ENCODE results near the gene SCT.
A peak's percentile ranks its signal among the peaks of the same experiment; 100 is the strongest.

The SCT gene

DNA sequence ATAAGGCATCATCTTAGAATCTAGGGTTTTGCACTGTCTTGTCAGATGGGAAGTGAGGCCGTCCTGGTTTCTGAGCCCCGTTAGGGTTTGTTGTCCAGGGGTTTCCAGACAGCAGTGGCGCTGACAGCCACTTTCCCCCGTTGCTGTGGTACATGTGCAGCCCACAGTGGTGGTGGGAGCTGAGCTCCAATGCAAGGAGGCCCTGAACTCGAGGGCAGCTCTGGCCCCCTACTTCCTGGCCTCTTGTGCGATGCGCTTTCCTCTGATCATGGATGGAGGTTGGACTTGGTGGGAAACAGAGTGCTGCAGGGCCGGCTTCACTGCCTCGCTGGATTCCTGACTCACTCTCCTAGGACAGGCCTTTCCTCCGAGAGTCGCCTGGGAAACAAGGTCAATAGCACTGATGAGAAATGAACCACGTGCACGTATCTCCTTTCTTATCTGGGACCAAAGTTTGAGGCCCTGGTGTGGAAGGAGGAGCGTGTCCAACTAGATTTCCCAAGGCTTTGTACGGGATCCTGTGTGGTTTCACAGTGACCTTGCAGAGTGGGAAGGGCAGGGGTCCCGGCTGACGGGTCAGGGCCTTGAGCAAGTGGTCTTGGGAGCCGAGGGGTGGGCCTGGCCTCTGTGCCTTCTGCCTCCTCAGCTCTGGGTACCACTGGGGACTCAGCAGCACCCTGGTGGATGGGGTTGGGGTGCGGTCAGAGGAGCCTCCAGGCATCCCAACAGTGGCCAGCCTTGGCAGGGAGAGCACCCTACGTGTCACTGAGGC is 47.0 kb downstream of the SCT start:
- H3K4me3 Mint-ChIP-seq, result peak overlapping the region; percentile 15
- H3K27ac Mint-ChIP-seq, result peak overlapping the region; percentile 94
- no peaks in the 10 kb centered on the region for H3K9me3 Mint-ChIP-seq
- peaks cover 46% of the 10 kb centered on the region for H3K4me1 Mint-ChIP-seq (ENCODE audit: low read depth)
- DNase-seq, result no peak
- H3K27me3 Mint-ChIP-seq, result peaks cover 3% of the 10 kb centered on the region
- H3K36me3 Mint-ChIP-seq (ENCODE audit: low read depth), result peaks cover 74% of the 10 kb centered on the region

DNA sequence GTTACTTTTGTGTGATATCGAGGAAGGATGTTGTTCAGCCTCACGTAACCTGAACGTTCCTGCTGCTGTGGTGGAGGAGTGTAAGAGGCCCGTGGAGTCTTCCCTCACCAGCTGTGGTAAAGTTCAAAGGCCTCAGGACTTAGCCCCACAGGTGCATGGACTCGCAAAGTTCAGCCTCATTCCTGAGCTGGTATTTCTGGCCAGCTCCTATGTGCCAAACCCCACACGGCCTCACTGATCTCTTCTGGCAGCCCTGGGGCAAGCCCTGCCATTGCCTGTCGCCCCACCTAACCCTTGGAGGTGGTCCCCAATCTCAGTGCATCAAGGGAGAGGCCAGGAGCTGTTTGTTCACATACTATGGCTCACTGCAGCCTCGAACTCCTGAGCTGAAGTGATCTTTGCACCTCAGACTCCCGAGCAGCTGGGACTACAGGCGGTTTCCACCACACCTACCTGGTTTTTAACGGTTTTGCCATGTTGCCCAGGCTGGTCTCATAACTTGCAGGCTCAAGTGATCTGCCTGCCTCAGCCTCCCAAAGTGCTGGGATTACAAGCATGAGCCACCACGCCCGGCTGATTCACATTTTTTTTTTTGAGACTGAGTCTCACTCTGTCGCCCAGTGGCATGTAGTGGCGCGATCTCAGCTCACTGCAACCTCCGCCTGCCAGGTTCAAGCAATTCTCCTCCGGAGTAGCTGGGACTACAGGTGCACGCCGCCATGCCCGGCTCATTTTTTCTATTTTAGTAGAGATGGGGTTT is 48.5 kb downstream of the SCT start:
- peaks cover 56% of the 10 kb centered on the region for H3K4me1 Mint-ChIP-seq (ENCODE audit: low read depth)
- H3K4me3 Mint-ChIP-seq, result peak overlapping the region; percentile 91
- H3K27me3 Mint-ChIP-seq, result peaks cover 8% of the 10 kb centered on the region
- peak overlapping the region; percentile 94 for H3K27ac Mint-ChIP-seq
- H3K9me3 Mint-ChIP-seq, result no peaks in the 10 kb centered on the region
- no peak for DNase-seq
- H3K36me3 Mint-ChIP-seq (ENCODE audit: low read depth), result peaks cover 64% of the 10 kb centered on the region

GRCh38 chr11:577611-577894 is 49.4 kb downstream of the SCT start:
- peaks cover 58% of the 10 kb centered on the region for H3K4me1 Mint-ChIP-seq (ENCODE audit: low read depth)
- H3K36me3 Mint-ChIP-seq (ENCODE audit: low read depth), result peaks cover 56% of the 10 kb centered on the region
- peak overlapping the region; percentile 91 for H3K4me3 Mint-ChIP-seq
- DNase-seq, result no peak
- H3K9me3 Mint-ChIP-seq, result no peaks in the 10 kb centered on the region
- peaks cover 8% of the 10 kb centered on the region for H3K27me3 Mint-ChIP-seq
- H3K27ac Mint-ChIP-seq, result peak overlapping the region; percentile 94

DNA sequence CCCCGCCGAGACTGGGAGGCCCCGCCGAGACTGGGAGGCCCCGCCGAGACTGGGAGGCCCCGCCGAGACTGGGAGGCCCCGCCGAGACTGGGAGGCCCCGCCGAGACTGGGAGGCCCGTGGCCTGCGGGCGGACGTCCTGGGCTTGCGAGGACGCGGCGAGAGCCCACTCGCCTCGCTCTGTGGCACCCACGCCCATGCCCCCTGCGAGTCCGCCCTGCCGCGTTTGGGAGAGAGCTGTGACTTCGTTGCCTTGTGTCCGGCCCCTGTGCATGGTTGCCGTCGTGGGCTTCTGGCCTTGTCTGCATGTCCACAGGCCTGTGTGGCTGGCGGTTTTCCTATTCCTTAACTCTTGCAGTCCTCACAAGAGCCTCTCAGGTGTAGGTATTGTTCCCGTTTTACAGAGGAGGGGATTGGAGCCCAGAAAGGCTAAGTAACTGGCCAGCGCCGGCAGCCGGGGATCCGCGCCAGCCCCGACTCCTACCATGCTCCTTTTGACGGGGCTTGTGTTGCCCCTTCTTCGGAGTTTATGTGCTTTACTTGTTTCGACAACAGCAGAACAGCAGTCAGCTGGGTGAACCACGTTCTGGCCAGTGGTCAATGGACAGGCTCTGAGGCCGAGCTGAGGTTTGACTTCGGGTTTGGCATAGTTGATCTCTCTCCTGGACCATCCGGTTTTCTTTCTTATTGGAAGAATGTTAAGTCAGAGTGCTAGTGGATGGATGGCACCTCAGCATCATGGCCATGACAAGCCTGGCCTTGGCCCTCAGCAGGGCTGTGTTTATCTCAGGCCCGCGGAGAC is 50.0 kb downstream of the SCT start:
- H3K36me3 Mint-ChIP-seq (ENCODE audit: low read depth), result peaks cover 51% of the 10 kb centered on the region
- peaks cover 58% of the 10 kb centered on the region for H3K4me1 Mint-ChIP-seq (ENCODE audit: low read depth)
- no peak for DNase-seq
- peak overlapping the region; percentile 91 for H3K4me3 Mint-ChIP-seq
- H3K9me3 Mint-ChIP-seq, result no peaks in the 10 kb centered on the region
- H3K27me3 Mint-ChIP-seq, result peaks cover 8% of the 10 kb centered on the region
- peak overlapping the region; percentile 94 for H3K27ac Mint-ChIP-seq
